Esophagus (tissue), 2 donors: ENCODE measurements around the gene SCRN3. TPM values are rescaled to one million over a fixed set of nuclear protein-coding genes. Genes with fewer than 3 reads are reported as not detected.

Source experiments
- H3K27ac ChIP-seq, 2 donors: one replicate each; pipeline ENCODE4 v1.5.1; 2013; ENCODE audit warnings: low read depth in 2 of 2, mild to moderate bottlenecking in 2 of 2, inconsistent platforms in 1 of 2, low read length in 1 of 2, moderate library complexity in 1 of 2
- H3K27me3 ChIP-seq, 2 donors: one replicate each; pipeline ENCODE4 v1.6.1; 2013; ENCODE audit warnings: low read length in 2 of 2, control low read depth in 1 of 2, mild to moderate bottlenecking in 1 of 2; ENCODE audit not compliant: insufficient read depth in 2 of 2, control insufficient read depth in 1 of 2
- H3K36me3 ChIP-seq, 2 donors: one replicate each; pipeline ENCODE4 v1.6.1; 2013; ENCODE audit warnings: low read length in 1 of 2; ENCODE audit not compliant: control insufficient read depth in 2 of 2, insufficient read depth in 2 of 2
- H3K4me1 ChIP-seq, 2 donors: one replicate each; pipeline ENCODE4 v1.6.1; 2013; ENCODE audit warnings: low read length in 1 of 2; ENCODE audit not compliant: control insufficient read depth in 2 of 2, insufficient read depth in 2 of 2
- H3K4me3 ChIP-seq, 2 donors: one replicate each; pipeline ENCODE4 v1.5.1; 2013; ENCODE audit warnings: low read length in 2 of 2, mild to moderate bottlenecking in 2 of 2, low read depth in 1 of 2, moderate library complexity in 1 of 2
- H3K9me3 ChIP-seq, 2 donors: one replicate each; pipeline ENCODE4 v1.6.1; 2013; ENCODE audit warnings: mild to moderate bottlenecking in 2 of 2, low read depth in 1 of 2, low read length in 1 of 2, moderate library complexity in 1 of 2; ENCODE audit not compliant: control insufficient read depth in 2 of 2, insufficient read depth in 1 of 2
- WGBS, 2 donors: extraction: QIAGEN DNeasy Blood & Tissue Kit; methylation state at CpG; one replicate each; pipeline ENCODE4 v1.1.7; 2013; 5-methylcytosine and 5-hydroxymethylcytosine counted together
- polyA plus RNA-seq, 2 donors: library from polyadenylated mRNA; stranded (reverse); fragments of 200-250 nt; gene quantifications; one replicate each; pipeline ENCODE4 v1.2.3, GENCODE V29; 2013
- donor health status: healthy with polysubstance abuse.
- donor health status: Bipolar disorder and iron deficiency.

Gene SCRN3
- polyA plus RNA-seq, 2 donors = 14.0 to 22.3 TPM

DNA sequence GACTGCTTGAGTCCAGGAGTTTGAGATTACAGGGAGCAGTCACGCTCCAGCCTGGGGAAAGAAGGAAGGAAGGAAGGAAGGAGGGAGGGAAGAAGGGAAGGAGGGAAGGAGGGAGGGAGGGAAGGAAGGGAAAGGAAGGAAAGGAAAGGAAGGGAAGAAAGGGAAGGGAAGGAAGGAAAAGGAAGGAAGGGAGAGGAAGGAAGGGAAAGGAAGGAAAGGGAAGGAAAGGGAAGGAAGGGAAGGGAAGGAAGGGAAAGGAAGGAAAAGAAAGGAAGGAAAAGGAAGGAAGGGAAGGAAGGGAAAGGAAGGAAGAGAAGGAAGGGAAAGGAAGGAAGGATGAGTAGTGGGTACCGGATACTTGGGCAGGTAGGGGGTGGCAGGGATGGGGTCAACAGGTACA lies 59.0 kb downstream of the SCRN3 start:
- H3K4me3 ChIP-seq = no peak overlapping the region
- no peaks in the 10 kb centered on the region for H3K36me3 ChIP-seq
- no peaks in the 10 kb centered on the region for H3K4me1 ChIP-seq
- H3K9me3 ChIP-seq = no peaks in the 10 kb centered on the region
- no peak overlapping the region for H3K27ac ChIP-seq
- H3K27me3 ChIP-seq = no peaks in the 10 kb centered on the region
- WGBS, 2 donors = 89 to 91% methylated on average over 2 of the region's 2 CpGs

DNA sequence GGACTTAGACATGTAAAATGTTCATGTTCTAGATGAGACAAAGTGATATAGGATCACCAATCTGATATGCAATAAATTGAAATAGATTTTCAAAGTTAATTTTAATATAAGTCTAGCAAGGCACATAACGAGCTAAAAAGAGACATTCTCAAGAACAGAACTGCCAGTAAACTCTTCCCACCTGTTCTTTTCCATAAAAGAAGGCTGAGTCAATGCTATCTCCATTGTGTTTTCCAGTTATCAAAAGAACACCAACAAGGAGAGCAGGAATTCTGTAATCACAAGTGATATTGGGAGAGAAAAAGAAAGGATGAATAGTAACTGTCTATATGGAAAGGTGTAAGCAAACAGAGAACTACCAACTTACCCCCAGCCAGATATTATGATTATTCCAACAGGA lies 65.7 kb downstream of the SCRN3 start:
- WGBS, 2 donors = 88 to 93% methylated on average over 1 of the region's 1 CpG
- H3K4me3 ChIP-seq = no peak overlapping the region
- H3K36me3 ChIP-seq = no peaks in the 10 kb centered on the region
- no peak overlapping the region for H3K27ac ChIP-seq
- H3K27me3 ChIP-seq = no peaks in the 10 kb centered on the region
- H3K4me1 ChIP-seq = peaks cover 0 to 2% of the 10 kb centered on the region in 2 donors
- no peaks in the 10 kb centered on the region for H3K9me3 ChIP-seq

DNA sequence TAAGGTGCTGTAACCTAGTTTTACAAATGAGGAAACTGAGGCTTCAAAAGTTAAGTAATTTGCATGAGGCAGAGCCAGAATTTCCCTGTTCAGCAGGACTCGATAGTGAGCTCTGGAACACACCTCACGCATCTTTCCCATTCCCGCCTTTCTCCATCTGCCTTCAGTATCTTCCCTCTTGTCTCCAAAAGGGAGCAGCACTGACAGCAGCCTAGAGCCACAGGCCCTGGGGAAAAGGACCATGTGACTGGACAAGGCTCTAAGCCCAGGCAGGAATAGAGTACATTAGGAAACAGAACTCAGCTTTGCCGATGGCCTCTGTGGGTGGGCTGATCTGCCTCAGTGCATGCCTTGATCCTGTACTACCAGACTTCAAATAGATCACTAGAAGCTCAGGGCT lies 69.8 kb downstream of the SCRN3 start:
- Histone ChIP-seq H3K4me3 (no peak overlapping the region), H3K27ac (no peak overlapping the region), H3K4me1 (peaks cover 0 to 2% of the 10 kb centered on the region in 2 donors), H3K27me3 (no peaks in the 10 kb centered on the region), H3K9me3 (no peaks in the 10 kb centered on the region), H3K36me3 (no peaks in the 10 kb centered on the region)
- 80% methylated on average over 4 of the region's 4 CpGs for WGBS, 2 donors

DNA sequence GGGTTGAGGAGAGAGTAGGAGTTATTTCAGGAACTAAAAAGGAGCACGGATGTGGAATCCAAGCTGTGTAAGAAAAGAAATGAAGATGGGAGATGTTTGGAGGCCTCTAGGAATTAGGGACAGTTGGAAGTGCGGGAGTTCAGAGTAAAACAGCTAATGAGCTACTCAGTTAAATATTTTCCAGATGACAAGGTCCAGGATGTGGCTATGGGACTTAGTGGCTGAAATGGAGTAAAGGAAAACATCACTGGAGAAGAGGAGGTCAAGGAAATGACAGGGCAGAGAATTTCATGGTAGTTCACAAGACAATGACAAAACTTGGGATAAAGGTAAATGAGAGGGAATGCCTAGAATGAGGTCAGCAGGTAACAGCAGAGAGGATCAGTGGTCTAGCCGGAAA lies 78.3 kb downstream of the SCRN3 start:
- Histone ChIP-seq H3K27me3 (no peaks in the 10 kb centered on the region), H3K9me3 (no peaks in the 10 kb centered on the region), H3K36me3 (no peaks in the 10 kb centered on the region), H3K27ac (no peak overlapping the region), H3K4me1 (no peaks in the 10 kb centered on the region), H3K4me3 (no peak overlapping the region)
- 82 to 87% methylated on average over 3 of the region's 3 CpGs for WGBS, 2 donors

DNA sequence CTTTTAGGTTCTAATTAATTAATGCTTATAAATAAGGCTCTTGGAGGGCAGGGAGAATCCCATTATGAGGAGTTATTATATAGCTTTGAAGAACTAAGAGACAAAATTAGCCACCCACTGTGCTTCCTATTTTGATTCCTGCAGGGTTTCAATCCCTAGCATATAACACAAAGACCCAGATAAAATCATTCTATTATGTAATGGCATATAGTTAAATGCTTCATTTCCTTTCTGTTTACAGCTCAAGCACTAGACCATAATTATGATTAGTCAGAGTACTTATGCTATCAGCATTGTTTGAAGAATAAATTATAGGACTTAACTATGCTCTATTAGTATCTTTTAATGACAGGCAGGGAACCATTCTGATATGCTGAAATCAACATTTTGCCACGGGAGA lies 82.2 kb downstream of the SCRN3 start:
- no peaks in the 10 kb centered on the region for H3K36me3 ChIP-seq
- H3K27me3 ChIP-seq = no peaks in the 10 kb centered on the region
- H3K9me3 ChIP-seq = no peaks in the 10 kb centered on the region
- no peaks in the 10 kb centered on the region for H3K4me1 ChIP-seq
- no peak overlapping the region for H3K4me3 ChIP-seq
- no peak overlapping the region for H3K27ac ChIP-seq
- 85 to 90% methylated on average over 1 of the region's 1 CpG for WGBS, 2 donors

Other genes with a start within 250 kb of the SCRN3 start
- 10 to 100 TPM; 40.2 to 77.1 TPM for gene OLA1, start 147.2 kb upstream of the SCRN3 start, polyA plus RNA-seq
- under 1 TPM in 1 of 2 donors, not detected in 1; 0.04 TPM for gene SP9, start 60.8 kb upstream of the SCRN3 start, polyA plus RNA-seq
- 1 to 10 TPM; 1.0 to 1.1 TPM for gene GPR155, start 91.3 kb downstream of the SCRN3 start, polyA plus RNA-seq
- 1 to 10 TPM; 3.9 to 4.8 TPM for gene WIPF1, start 202.1 kb downstream of the SCRN3 start, polyA plus RNA-seq